Breast epithelium (tissue), 3 donors: Measurements from ENCODE around the gene SUFU.

Experiments
- POLR2A ChIP-seq: fragments of 450-650 bp; IDR thresholded peaks from one replicate; pipeline ENCODE4 v1.6.1; 2016; ENCODE audit warnings: antibody characterized with exemption, mild to moderate bottlenecking, moderate library complexity
- TF ChIP-seq, protein P1 (sequence below), 3 donors: fragments of 450-650 bp; IDR thresholded peaks; one replicate each; pipeline ENCODE4 v1.5.1; 2016 to 2017; ENCODE audit warnings: antibody characterized with exemption in 3 of 3, mild to moderate bottlenecking in 3 of 3, moderate library complexity in 3 of 3

DNA sequence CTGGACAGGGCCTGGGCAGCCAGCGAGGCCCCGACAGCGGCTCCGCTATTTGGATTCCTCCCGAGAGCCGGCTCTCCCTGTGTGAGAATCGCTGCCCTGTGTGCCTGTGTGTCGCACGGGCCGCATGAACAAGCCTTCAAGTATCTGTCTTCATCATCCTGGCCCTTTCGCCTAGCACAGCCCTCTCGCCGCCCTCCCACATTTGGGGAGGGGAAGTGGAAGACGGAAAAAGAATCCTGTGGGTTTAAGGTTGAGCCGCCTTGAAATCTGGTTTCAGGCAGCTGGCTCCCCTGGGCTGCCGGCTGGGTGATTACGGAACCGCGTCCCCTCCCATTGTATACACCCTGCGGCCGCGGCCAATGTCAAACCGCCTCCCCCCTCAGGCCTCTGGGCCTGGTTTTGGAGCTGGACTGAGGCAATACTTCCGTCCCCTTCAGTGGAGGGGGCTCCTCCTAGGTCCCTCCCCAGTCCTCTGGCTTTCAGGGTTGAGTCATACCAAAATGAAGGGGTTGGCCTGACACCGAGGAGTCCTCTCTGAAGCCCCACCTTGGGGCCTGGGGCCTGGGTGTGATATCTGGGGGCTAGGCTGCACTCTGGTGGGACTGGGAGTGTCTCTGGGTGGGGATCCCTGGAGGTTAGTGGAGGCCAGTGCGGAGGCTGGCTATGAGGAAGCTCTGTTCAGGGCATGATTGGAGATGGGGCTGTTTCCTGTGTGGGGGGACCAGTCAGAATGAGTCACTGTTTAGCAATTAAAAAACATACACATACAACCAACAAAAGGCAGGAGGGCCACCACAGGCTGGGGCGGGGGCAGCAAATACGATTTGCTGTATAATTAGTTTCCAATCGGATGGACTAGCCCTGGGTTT lies 142.2 kb downstream of the SUFU start:
- TF ChIP-seq, protein P1, sequence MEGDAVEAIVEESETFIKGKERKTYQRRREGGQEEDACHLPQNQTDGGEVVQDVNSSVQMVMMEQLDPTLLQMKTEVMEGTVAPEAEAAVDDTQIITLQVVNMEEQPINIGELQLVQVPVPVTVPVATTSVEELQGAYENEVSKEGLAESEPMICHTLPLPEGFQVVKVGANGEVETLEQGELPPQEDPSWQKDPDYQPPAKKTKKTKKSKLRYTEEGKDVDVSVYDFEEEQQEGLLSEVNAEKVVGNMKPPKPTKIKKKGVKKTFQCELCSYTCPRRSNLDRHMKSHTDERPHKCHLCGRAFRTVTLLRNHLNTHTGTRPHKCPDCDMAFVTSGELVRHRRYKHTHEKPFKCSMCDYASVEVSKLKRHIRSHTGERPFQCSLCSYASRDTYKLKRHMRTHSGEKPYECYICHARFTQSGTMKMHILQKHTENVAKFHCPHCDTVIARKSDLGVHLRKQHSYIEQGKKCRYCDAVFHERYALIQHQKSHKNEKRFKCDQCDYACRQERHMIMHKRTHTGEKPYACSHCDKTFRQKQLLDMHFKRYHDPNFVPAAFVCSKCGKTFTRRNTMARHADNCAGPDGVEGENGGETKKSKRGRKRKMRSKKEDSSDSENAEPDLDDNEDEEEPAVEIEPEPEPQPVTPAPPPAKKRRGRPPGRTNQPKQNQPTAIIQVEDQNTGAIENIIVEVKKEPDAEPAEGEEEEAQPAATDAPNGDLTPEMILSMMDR (IDR thresholded peaks at IDR 0.05): peak in 1 of 3 donors; percentile 7
- peak; percentile 55 for TF ChIP-seq POLR2A
